ENCODE measurements around the gene TMEM181.
"Not testable (repeated sequence)": the region's sequence is repeated elsewhere in the genome, so short reads cannot be mapped to it uniquely, and the experiment has no call there.

TMEM181 gene

GRCh38 chr6:158604048-158604406 is 44.1 kb downstream of the TMEM181 start:
- Histone ChIP-seq H3K27ac (replicated peaks) (no peak overlapping the region), H3K27me3 (ENCODE audit: insufficient read depth, poor library complexity, severe bottlenecking) (no peaks in the 10 kb centered on the region), H3K4me3 (replicated peaks; ENCODE audit: insufficient read depth, low read length) (no peak overlapping the region)
- TF ChIP-seq POLR2AphosphoS5 (IDR thresholded peaks at IDR 0.05; ENCODE audit: low read depth) (no peak), SPI1 (IDR thresholded peaks at IDR 0.05; ENCODE audit: borderline replicate concordance, low read depth) (no peak), CTCF (IDR thresholded peaks at IDR 0.05; ENCODE audit: insufficient read depth, low read length) (no peak), REST (IDR thresholded peaks at IDR 0.05; ENCODE audit: insufficient replicate concordance, low read depth) (no peak)
- no peak for DNase-seq (ENCODE audit: low read depth in 1 of 2, low spot score in 1 of 2)

GRCh38 chr6:158605266-158605878 is 45.5 kb downstream of the TMEM181 start:
- peak; percentile 48 to 55 for DNase-seq (ENCODE audit: low read depth in 1 of 2, low spot score in 1 of 2)

GRCh38 chr6:158606011-158606410 is 46.1 kb downstream of the TMEM181 start:
- DNase-seq (ENCODE audit: low read depth in 1 of 2, low spot score in 1 of 2); H3K4me3 ChIP-seq (replicated peaks; ENCODE audit: insufficient read depth, low read length); H3K27ac ChIP-seq (replicated peaks); H3K27me3 ChIP-seq (ENCODE audit: insufficient read depth, poor library complexity, severe bottlenecking): not testable (repeated sequence)

More at GRCh38 chr6:158605266-158605878, 45.5 kb downstream of the TMEM181 start:
- Histone ChIP-seq H3K4me3 (replicated peaks; ENCODE audit: insufficient read depth, low read length) (no peak overlapping the region), H3K27me3 (ENCODE audit: insufficient read depth, poor library complexity, severe bottlenecking) (no peaks in the 10 kb centered on the region), H3K27ac (replicated peaks) (no peak overlapping the region)
- peak; percentile 57 for TF ChIP-seq CTCF (IDR thresholded peaks at IDR 0.05; ENCODE audit: insufficient read depth, low read length)
- no peak for TF ChIP-seq GABPA (IDR thresholded peaks at IDR 0.05; ENCODE audit: low read depth)

GRCh38 chr6:158606935-158607334 is 47.0 kb downstream of the TMEM181 start:
- no peak overlapping the region for H3K4me3 ChIP-seq (replicated peaks; ENCODE audit: insufficient read depth, low read length)
- no peak for TF ChIP-seq SPI1 (IDR thresholded peaks at IDR 0.05; ENCODE audit: borderline replicate concordance, low read depth)
- no peak for TF ChIP-seq CTCF (IDR thresholded peaks at IDR 0.05; ENCODE audit: insufficient read depth, low read length)
- no peak for TF ChIP-seq GABPA (IDR thresholded peaks at IDR 0.05; ENCODE audit: low read depth)
- no peak for TF ChIP-seq POLR2AphosphoS5 (IDR thresholded peaks at IDR 0.05; ENCODE audit: low read depth)
- no peak for TF ChIP-seq REST (IDR thresholded peaks at IDR 0.05; ENCODE audit: insufficient replicate concordance, low read depth)
- no peak for DNase-seq (ENCODE audit: low read depth in 1 of 2, low spot score in 1 of 2)

More at GRCh38 chr6:158606935-158607334, 47.0 kb downstream of the TMEM181 start:
- H3K27me3 ChIP-seq (ENCODE audit: insufficient read depth, poor library complexity, severe bottlenecking) = no peaks in the 10 kb centered on the region
- no peak overlapping the region for H3K27ac ChIP-seq (replicated peaks)

All from HL-60 (cell line).